ENCODE measurements around the gene HTR3D.

DNA sequence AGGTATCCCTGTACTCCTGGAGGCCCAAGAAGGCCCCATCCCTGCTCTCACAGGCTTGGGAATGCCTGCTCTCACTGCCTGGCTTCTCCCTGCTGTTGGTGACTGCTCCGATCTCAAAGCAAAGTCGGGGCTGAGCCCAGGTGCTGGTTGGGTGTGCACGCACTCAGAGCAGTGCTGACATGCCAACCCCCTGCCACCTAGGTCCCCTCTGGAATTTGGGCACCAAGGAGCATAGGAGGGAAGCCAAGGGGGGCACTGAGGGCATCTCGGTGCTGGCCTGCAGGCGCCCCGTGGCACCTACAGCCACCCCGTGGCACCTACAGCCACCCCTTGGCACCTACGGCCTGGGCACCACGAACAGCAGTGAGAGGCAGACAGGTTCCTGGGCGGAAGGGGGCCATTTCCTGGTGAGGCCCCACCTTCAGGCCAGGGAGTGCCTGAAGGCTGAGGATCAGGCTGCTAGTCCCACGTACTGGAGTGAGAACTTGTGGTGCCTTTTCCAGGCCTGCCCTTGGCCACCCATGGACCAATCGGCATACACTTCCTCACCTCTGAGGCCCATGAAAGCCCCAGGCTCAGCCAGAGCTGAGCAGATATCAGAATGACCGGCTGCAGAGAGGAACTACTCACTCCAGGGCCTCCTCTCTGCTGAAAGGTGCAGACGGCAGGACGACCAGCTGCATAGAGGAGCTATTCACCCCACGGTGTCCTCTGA lies 49.7 kb downstream of the HTR3D start:
- TF ChIP-seq ZFP3 (CRISPR knock-in tag; IDR thresholded peaks at IDR 0.05) (no peak), OSR1 (CRISPR knock-in tag; IDR thresholded peaks at IDR 0.05) (no peak), TCF4 (CRISPR knock-in tag; IDR thresholded peaks at IDR 0.05; ENCODE audit: borderline replicate concordance) (no peak), ZFP30 (CRISPR knock-in tag; IDR thresholded peaks at IDR 0.05) (no peak), ARNTL (CRISPR knock-in tag; IDR thresholded peaks at IDR 0.05; ENCODE audit: borderline replicate concordance, low read depth) (no peak)

All from SK-N-SH treated with all-trans-retinoic acid at 6 μM for 48 hours (cell line).